Caco-2 (cell line): ENCODE data around the gene FMN1. TPM values are rescaled to one million over a fixed set of nuclear protein-coding genes. Genes with fewer than 3 reads are reported as not detected.

Experiments
- BruUV-seq: library from RNA; stranded (reverse); fragments of 400-500 nt; replicated peaks from 2 replicates; lab custom pipeline; 2021; lab: Mats Ljungman, UMichigan
- CTCF ChIA-PET: fragments of 300-600 bp; sonication (Branson Sonifier 250); formaldehyde crosslinking; loops from one replicate; lab custom pipeline; 2022; ENCODE audit warnings: antibody characterized with exemption; lab: Charles Lee
- POLR2A ChIA-PET: fragments of 300-600 bp; sonication (Branson Sonifier 250); formaldehyde crosslinking; loops from one replicate; lab custom pipeline; 2022; ENCODE audit warnings: antibody characterized with exemption; lab: Charles Lee
- DNase-seq, 2 experiments: peaks; one replicate each; pipeline versions ENCODE4 v3.0.0 to v3.0.0-alpha.2; 2020 to 2022
- H3K27me3 ChIP-seq: replicated peaks from 2 replicates; pipeline ENCODE4 v1.6.0; 2011; ENCODE audit warnings: low read length; ENCODE audit not compliant: control insufficient read depth, insufficient read depth
- H3K36me3 ChIP-seq: 2 replicates; pipeline ENCODE4 v1.5.1; 2011; ENCODE audit warnings: low read length; ENCODE audit not compliant: control insufficient read depth, insufficient read depth
- H3K4me1 ChIP-seq: fragments of 250-450 bp; sonication (Bioruptor Pico); 2 replicates; pipeline ENCODE4 v1.5.1; 2020; ENCODE audit warnings: mild to moderate bottlenecking
- H3K4me3 ChIP-seq: 2 replicates; pipeline ENCODE4 v1.5.1; 2011; ENCODE audit warnings: low read depth, mild to moderate bottlenecking, control low read depth, low read length
- H3K9me3 ChIP-seq: fragments of 250-450 bp; sonication (Bioruptor Pico); 2 replicates; pipeline ENCODE4 v1.5.1; 2020; ENCODE audit warnings: mild to moderate bottlenecking, moderate library complexity
- H3K27ac Mint-ChIP-seq: one replicate; pipeline ENCODE4 v1.8.0; 2022; ENCODE audit warnings: mixed read lengths; ENCODE audit not compliant: unreplicated experiment
- H3K27me3 Mint-ChIP-seq: one replicate; pipeline ENCODE4 v1.8.0; 2022; ENCODE audit warnings: mixed read lengths; ENCODE audit not compliant: insufficient read depth, unreplicated experiment
- H3K36me3 Mint-ChIP-seq: one replicate; pipeline ENCODE4 v1.8.0; 2022; ENCODE audit warnings: mild to moderate bottlenecking, mixed read lengths; ENCODE audit not compliant: insufficient read depth, unreplicated experiment
- H3K4me1 Mint-ChIP-seq: one replicate; pipeline ENCODE4 v1.8.0; 2022; ENCODE audit warnings: low read depth, mixed read lengths; ENCODE audit not compliant: unreplicated experiment
- H3K4me3 Mint-ChIP-seq: one replicate; pipeline ENCODE4 v1.8.0; 2022; ENCODE audit warnings: mild to moderate bottlenecking, moderate library complexity, mixed read lengths; ENCODE audit not compliant: unreplicated experiment
- H3K9me3 Mint-ChIP-seq: one replicate; pipeline ENCODE4 v1.8.0; 2022; ENCODE audit warnings: mixed read lengths; ENCODE audit not compliant: unreplicated experiment
- intact Hi-C: fragments of 100-400 bp; cut with micrococcal nuclease; formaldehyde crosslinking; loops from one replicate; pipeline ENCODE4 v1.10.0; 2022; ENCODE audit not compliant: unreplicated experiment
- total RNA-seq: library from RNA; stranded (reverse); gene quantifications from 2 replicates; pipeline ENCODE4 v1.2.3, GENCODE V29; 2022
- TF ChIP-seq, protein P1 (sequence below), 2 experiments: fragments of 200-600 bp in 1 of 2; IDR thresholded peaks; 1 replicate in 1 of 2; 2 replicates in 1 of 2; pipeline versions ENCODE4 v1.5.1 to v1.8.0; 2011 to 2022; ENCODE audit warnings: antibody characterized with exemption in 1 of 2, control low read depth in 1 of 2, inconsistent platforms in 1 of 2, low read depth in 1 of 2, low read length in 1 of 2, mild to moderate bottlenecking in 1 of 2, moderate library complexity in 1 of 2; ENCODE audit not compliant: insufficient read depth in 1 of 2, severe bottlenecking in 1 of 2, unreplicated experiment in 1 of 2

The FMN1 gene
- total RNA-seq, 1 experiment from 2014 or later = 1.6 TPM

DNA sequence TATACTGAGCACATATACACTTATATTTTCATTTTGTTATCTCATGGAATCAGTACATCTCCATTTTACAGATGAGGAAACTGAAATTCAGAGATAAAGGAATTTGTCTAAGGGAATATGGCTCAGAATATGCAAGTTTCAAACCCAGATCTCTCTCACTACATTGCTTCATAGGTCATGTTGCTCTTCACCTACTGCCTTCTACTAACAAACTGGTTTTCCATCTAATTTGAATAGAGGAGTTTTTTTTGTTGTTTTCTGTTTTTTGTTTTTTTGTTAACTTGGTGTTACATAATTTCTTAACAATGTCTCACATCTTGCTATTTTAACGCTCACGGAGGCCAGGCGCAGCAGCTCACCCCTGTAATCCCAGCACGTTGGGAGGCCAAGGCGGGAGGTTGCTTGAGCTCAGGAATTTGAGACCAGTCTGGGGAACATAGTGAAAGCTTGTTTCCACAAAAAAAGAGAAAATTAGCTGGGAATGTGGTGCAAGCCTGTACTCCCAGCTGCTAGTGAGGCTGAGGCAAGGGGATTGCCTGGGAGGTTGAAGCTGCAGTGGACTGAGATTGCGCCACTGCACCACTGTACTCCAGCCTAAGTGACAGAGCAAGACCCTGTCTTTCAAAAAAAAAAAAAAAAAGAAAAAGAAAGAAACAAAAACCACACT lies 37.0 kb downstream of the FMN1 start:
- BruUV-seq = no TSS peak
- Histone ChIP-seq H3K27me3 (no peaks in the 10 kb centered on the region), H3K4me3 (no peak overlapping the region), H3K9me3 (no peaks in the 10 kb centered on the region), H3K4me1 (no peaks in the 10 kb centered on the region), H3K36me3 (no peaks in the 10 kb centered on the region)
- ChIA-PET CTCF (interaction anchor here (1.2 kb wide), 1 partner anchor 71 kb away, joined by 3 read pairs; no protein-coding TSS in a partner anchor), POLR2A (no interaction called here)
- no peaks in the 10 kb centered on the region for H3K9me3 Mint-ChIP-seq
- H3K4me1 Mint-ChIP-seq = no peaks in the 10 kb centered on the region
- TF ChIP-seq, protein P1, sequence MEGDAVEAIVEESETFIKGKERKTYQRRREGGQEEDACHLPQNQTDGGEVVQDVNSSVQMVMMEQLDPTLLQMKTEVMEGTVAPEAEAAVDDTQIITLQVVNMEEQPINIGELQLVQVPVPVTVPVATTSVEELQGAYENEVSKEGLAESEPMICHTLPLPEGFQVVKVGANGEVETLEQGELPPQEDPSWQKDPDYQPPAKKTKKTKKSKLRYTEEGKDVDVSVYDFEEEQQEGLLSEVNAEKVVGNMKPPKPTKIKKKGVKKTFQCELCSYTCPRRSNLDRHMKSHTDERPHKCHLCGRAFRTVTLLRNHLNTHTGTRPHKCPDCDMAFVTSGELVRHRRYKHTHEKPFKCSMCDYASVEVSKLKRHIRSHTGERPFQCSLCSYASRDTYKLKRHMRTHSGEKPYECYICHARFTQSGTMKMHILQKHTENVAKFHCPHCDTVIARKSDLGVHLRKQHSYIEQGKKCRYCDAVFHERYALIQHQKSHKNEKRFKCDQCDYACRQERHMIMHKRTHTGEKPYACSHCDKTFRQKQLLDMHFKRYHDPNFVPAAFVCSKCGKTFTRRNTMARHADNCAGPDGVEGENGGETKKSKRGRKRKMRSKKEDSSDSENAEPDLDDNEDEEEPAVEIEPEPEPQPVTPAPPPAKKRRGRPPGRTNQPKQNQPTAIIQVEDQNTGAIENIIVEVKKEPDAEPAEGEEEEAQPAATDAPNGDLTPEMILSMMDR (IDR thresholded peaks at IDR 0.05; ENCODE audit: insufficient read depth in 1 of 2, low read depth in 1 of 2, low read length in 1 of 2, severe bottlenecking in 1 of 2, unreplicated experiment in 1 of 2) = no peak
- H3K4me3 Mint-ChIP-seq = no peak overlapping the region
- H3K27ac Mint-ChIP-seq = no peak overlapping the region
- intact Hi-C loops = no loop called here
- no peak for DNase-seq
- no peaks in the 10 kb centered on the region for H3K36me3 Mint-ChIP-seq
- no peaks in the 10 kb centered on the region for H3K27me3 Mint-ChIP-seq

DNA sequence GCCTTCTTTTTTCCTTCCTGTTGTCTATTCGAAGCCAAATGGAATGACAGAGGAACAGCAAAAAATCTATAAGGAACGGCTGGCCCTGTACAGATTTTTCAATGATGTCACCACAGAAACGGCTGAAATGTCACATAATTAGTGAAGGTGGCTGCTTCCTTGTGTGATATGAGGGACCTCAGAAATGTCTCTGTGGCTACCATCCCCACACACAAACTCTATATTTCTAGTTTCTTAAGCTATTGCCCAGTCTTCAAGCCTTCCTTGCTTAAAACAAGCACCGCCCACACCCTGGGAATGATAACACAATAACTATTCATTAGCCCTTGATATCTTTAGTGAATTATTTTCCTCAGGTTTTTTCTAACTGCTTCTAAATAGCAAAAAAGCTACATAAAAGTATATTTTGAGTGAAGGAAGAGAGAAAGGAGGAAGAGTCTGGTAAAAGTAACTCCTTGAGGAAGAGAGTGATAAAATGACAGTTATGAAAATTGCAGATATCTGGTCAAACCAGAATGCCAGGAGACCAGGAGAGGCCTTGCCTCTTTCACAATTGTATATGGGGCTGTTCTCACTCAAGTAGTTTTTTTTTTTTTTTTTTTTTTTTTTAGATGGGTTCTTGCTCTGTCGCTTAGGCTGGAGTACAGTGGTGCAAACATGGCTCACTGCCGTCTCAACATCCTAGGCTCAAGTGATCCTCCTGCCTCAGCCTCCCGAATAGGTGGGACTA lies 38.7 kb downstream of the FMN1 start:
- H3K27me3 ChIP-seq = no peaks in the 10 kb centered on the region
- Mint-ChIP-seq H3K9me3 (no peaks in the 10 kb centered on the region), H3K27ac (no peak overlapping the region), H3K36me3 (no peaks in the 10 kb centered on the region), H3K4me1 (peaks cover 3% of the 10 kb centered on the region), H3K4me3 (no peak overlapping the region), H3K27me3 (peaks cover under 1% of the 10 kb centered on the region)
- CTCF ChIA-PET = no interaction called here
- no peak for DNase-seq
- no peaks in the 10 kb centered on the region for H3K4me1 ChIP-seq
- H3K36me3 ChIP-seq = no peaks in the 10 kb centered on the region
- POLR2A ChIA-PET = no interaction called here
- TF ChIP-seq, protein P1 (IDR thresholded peaks at IDR 0.05; ENCODE audit: insufficient read depth in 1 of 2, low read depth in 1 of 2, low read length in 1 of 2, severe bottlenecking in 1 of 2, unreplicated experiment in 1 of 2) = no peak
- intact Hi-C loops = no loop called here
- H3K4me3 ChIP-seq = no peak overlapping the region
- no TSS peak for BruUV-seq
- no peaks in the 10 kb centered on the region for H3K9me3 ChIP-seq

DNA sequence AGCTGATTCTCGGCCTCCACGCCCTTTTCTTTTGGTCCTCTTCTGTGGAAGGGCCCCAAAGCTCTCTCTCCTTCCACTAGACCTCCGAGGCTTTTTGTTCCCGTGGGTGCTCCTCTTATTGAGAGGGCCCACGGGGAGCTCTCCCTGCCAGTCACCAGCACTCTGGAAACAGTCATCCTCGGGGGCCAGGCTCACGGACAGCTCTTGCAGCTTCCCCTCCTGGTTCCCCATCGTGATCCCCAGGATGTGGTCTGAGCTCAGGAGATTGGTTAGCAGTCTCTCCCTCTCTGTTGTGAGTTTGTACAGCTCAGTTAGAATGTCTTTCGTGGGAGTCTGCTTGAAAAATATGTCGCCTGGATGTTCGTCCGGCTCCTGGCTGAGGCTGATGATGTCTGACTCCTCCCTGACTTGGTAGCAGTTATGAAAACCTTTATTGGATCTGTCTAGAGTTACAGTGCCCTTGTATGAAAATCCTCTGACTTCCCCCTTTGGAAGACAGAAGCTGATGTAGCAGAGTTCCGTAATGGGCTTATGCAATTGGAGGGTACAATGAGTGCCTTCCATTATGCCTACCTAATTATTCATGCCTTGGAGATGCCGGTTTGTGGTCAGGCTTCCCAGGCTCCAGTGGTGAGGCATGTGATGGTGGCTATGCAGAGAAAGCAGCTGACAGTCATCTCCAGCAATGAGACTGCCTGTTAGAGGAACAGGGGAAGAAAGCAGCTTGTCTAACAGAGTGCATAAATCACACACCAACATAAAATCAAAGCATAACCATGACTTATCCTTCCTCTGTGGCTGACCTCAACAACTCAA lies 40.0 kb downstream of the FMN1 start:
- H3K4me3 Mint-ChIP-seq = no peak overlapping the region
- H3K9me3 Mint-ChIP-seq = no peaks in the 10 kb centered on the region
- POLR2A ChIA-PET = interaction anchor here (0.7 kb wide), 1 partner anchor 40 kb away, joined by 3 read pairs; the partner anchor contains the start of gene FMN1
- peaks cover 3% of the 10 kb centered on the region for H3K27me3 Mint-ChIP-seq
- no peak overlapping the region for H3K27ac Mint-ChIP-seq
- no peaks in the 10 kb centered on the region for H3K27me3 ChIP-seq
- CTCF ChIA-PET = no interaction called here
- BruUV-seq = no TSS peak
- no peaks in the 10 kb centered on the region for H3K36me3 ChIP-seq
- TF ChIP-seq, protein P1 (IDR thresholded peaks at IDR 0.05; ENCODE audit: insufficient read depth in 1 of 2, low read depth in 1 of 2, low read length in 1 of 2, severe bottlenecking in 1 of 2, unreplicated experiment in 1 of 2) = no peak
- H3K4me1 Mint-ChIP-seq = peaks cover 6% of the 10 kb centered on the region
- no peak overlapping the region for H3K4me3 ChIP-seq
- no peaks in the 10 kb centered on the region for H3K9me3 ChIP-seq
- H3K36me3 Mint-ChIP-seq = no peaks in the 10 kb centered on the region
- DNase-seq = no peak
- H3K4me1 ChIP-seq = peaks cover 3% of the 10 kb centered on the region; the same call in 1 of the 2 replicates
- intact Hi-C loops = no loop called here
